ENCODE results near the gene PDE6A.
"Not testable (repeated sequence)": the region's sequence is repeated elsewhere in the genome, so short reads cannot be mapped to it uniquely, and the experiment has no call there.

Gene PDE6A

GRCh38 chr5:149951138-149951749 is 6.7 kb upstream of the PDE6A start:
- no peak for DNase-seq (ENCODE audit: low spot score)

GRCh38 chr5:149948993-149949392 is 4.4 kb upstream of the PDE6A start:
- DNase-seq (ENCODE audit: low spot score) = no peak

- DNase-seq (ENCODE audit: low spot score) = no peak
Measured at GRCh38 chr5:149946118-149946517, 1.5 kb upstream of the PDE6A start.

- DNase-seq (ENCODE audit: low spot score) = not testable (repeated sequence)
Measured at GRCh38 chr5:149943177-149943949, 1.2 kb downstream of the PDE6A start.

GRCh38 chr5:149942741-149943169 is 1.8 kb downstream of the PDE6A start:
- not testable (repeated sequence) for DNase-seq (ENCODE audit: low spot score)

GRCh38 chr5:149942199-149942598 is 2.4 kb downstream of the PDE6A start:
- DNase-seq (ENCODE audit: low spot score) = no peak

GRCh38 chr5:149941795-149942194 is 2.8 kb downstream of the PDE6A start:
- DNase-seq (ENCODE audit: low spot score) = no peak

GRCh38 chr5:149940941-149941644 is 3.5 kb downstream of the PDE6A start:
- DNase-seq (ENCODE audit: low spot score) = no peak

GRCh38 chr5:149940077-149940574 is 4.5 kb downstream of the PDE6A start:
- no peak for DNase-seq (ENCODE audit: low spot score)

- no peak for DNase-seq (ENCODE audit: low spot score)
Measured at GRCh38 chr5:149939546-149939945, 5.0 kb downstream of the PDE6A start.

GRCh38 chr5:149938791-149939358 is 5.7 kb downstream of the PDE6A start:
- DNase-seq (ENCODE audit: low spot score) = no peak

GRCh38 chr5:149938279-149938678 is 6.3 kb downstream of the PDE6A start:
- no peak for DNase-seq (ENCODE audit: low spot score)

- no peak for DNase-seq (ENCODE audit: low spot score)
Measured at GRCh38 chr5:149937610-149938009, 7.0 kb downstream of the PDE6A start.

GRCh38 chr5:149936700-149937091 is 7.9 kb downstream of the PDE6A start:
- no peak for DNase-seq (ENCODE audit: low spot score)

GRCh38 chr5:149936044-149936699 is 8.4 kb downstream of the PDE6A start:
- DNase-seq (ENCODE audit: low spot score) = no peak

GRCh38 chr5:149935431-149935901 is 9.1 kb downstream of the PDE6A start:
- DNase-seq (ENCODE audit: low spot score) = no peak

GRCh38 chr5:149932445-149933350 is 11.9 kb downstream of the PDE6A start:
- DNase-seq (ENCODE audit: low spot score) = no peak

GRCh38 chr5:149931992-149932436 is 12.6 kb downstream of the PDE6A start:
- DNase-seq (ENCODE audit: low spot score) = no peak

- no peak for DNase-seq (ENCODE audit: low spot score)
Measured at GRCh38 chr5:149930749-149931574, 13.6 kb downstream of the PDE6A start.
